Measurements from ENCODE around the gene SLC35F3.

DNA sequence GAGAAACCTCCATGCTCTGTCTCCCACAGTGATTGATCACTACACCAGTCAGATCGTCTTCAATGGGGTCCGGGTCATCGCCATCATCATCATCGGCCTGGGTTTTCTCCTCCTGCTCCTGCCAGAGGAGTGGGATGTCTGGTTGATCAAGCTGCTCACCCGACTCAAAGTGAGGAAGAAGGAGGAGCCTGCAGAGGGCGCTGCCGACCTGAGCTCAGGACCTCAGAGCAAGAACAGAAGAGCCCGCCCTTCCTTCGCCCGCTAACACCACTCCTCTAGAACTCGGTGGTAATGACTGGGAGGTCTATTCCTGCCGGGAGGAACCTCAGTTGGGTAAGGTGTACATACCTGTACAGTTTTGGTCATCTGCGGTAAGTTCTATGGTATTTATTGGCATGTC lies 418.5 kb downstream of the SLC35F3 start:
- no peak for TF ChIP-seq POLR2AphosphoS5 (IDR thresholded peaks at IDR 0.05; ENCODE audit: low read depth, low read length)
- no peak for TF ChIP-seq POLR2A (IDR thresholded peaks at IDR 0.05; ENCODE audit: low read depth, low read length)
- no peak for TF ChIP-seq SPI1 (IDR thresholded peaks at IDR 0.05; ENCODE audit: low read depth, low read length)

All from GM12891 (cell line).